NCI-H1930 (cell line): ENCODE measurements around the gene GRID2.

ENCODE experiments used
- DNase-seq, 2 experiments: peaks; one replicate each; lab custom pipeline; 2025; lab: John Stamatoyannopoulos, UW

Gene GRID2

DNA sequence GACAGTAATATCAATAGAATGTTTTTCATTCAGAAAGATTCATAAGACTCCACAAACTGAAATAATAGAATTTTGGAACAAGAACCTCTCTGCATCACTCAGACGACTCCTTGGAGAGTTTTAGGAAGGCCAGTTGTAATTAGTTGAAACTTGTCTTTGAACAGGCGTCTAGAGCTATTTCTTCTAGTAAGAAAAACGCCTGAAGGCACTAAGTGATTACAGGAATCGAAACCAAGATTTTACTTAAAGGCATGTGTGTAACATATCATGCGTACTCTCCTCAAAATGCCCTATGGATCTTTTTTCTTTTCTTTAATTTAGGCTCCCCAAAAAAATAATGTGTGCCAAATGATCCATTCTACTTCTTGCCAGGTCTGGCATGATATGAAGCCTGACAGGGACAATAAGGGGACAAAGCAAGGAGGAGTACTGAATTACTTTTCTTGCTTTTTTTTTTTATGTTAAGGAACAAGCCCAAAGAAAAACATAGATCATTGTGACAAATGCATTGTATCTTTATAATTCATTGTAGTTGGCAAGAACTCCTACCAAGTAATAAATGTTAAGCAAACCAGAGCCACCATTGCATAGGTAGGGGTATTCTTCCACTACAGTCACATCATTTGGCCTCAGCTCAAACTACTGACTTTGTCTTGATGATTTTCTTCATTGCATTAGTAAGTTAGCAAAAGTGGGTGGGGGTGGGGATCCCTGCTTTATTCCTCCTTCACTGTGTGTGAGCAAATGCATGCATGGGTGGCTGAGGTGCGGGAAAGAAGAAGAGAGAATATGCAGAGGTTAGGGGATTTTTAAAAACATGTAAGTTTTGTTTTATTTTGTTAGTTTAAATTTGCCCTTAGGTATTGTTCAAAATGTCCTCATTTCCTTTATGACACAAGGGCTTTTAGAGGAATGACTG is 1444.9 kb downstream of the GRID2 start:
- DNase-seq: no peak

DNA sequence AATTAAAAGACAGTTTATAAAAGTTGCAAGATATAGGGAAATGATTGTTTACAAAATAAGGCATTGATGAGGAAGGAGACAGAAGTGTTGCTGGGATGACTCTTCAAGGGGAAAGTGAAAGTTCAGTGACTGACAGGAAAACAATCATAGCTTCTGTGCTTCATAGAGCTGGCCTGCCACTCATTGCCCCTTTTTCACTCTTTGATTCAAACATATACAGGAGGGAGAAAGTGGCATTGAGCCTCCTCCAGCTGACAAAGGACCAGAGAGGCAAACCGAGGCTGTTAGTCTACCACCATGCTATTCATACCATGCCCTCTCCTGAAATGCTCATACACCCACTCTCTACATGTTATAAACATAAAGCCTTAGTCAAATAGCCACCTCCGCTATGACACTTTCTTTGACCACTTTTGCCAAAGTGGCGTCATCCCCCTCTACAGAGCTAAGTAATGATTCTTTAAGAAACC is 1445.6 kb downstream of the GRID2 start:
- no peak for DNase-seq

DNA sequence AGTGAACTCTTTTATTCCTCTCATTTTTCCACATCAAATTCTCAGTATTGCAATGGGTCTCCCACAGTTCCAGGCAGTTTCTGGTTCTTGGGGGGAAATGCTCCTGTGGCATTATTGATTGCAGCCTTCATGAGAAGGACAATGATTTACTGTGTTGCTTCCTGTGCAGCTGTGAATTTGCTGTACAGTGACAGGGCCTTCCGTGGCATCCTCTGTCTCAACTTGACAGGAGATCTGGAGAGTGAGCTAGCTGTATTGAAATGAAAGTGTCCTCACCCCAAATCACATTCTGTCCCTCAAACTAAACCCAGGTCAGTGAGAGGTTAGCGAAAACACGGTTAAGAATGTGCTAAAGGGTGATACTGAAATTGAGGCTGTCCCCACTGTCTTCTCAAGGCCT is 1447.6 kb downstream of the GRID2 start:
- DNase-seq: no peak

DNA sequence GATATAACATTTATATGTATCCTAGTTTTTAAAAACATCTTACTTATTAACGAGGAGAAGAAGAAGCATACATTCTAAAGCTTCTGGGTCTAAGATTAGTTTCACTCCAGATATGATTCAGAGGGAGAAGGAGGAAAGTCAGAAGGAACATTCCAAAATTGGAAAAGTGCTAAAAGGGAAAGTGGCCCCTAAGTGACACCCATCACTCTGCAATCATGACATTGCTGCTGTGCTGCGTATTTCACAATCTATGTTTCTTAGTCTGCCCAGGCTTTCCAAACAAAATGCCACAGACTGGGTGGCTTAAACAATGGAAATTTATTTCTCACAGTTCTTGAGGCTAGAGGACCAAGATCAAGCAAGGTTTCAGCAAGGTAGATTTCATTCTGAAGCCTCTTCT is 1452.3 kb downstream of the GRID2 start:
- DNase-seq: no peak

DNA sequence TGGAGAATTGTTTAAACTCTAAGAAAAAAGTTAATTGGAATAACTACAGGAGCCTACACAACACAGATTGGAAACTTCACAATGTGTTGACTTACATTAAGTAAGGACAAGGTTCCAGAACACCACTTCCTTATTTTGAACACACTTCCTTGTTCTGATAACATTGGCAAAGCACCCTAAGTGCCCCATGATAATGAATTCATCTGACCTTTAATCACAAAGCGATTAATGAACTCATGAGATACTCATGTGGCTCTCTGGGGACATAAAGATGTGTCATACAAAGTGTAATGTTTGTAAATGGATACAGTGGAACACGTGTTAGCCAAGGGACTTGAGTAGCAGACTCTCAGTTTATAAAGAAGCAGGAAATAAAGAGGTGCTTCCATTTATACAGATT is 1455.7 kb downstream of the GRID2 start:
- DNase-seq: no peak

DNA sequence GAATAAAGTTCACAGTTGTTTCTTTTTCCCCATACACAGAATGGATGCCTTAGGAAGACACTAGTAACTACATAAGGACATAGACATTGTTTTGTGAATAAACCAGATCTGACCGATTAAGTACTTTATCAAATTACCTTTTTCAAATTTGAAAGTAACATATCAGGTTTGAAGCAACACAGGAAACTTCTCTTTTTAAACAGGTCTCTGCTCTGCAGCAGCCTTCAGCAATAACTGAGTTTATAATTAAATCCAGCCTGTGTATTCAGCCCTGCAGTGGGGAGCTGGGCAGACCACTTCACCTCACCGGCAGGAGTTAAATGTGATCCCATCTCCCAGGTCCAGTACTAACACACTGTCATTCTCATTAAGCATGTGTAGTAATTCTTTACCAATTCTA is 1456.5 kb downstream of the GRID2 start:
- DNase-seq: no peak

DNA sequence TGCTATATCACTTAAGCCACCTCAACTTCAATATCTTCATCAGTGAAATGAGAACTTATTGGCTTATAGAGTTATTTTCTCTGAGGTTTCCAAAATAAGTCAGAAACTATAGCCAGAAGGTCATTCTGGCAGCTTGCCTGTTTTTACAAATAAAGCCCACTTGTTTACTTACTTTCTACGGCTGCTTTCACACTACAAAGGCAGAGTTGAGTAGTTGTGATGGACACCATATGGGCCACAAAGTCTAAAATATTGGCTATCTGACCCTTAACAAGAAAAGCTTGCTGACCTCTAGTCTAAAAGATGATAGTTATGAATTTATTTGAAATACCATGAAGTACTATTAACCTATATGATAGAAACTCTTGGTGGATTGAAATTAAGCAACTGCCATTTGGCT is 1457.5 kb downstream of the GRID2 start:
- no peak for DNase-seq

DNA sequence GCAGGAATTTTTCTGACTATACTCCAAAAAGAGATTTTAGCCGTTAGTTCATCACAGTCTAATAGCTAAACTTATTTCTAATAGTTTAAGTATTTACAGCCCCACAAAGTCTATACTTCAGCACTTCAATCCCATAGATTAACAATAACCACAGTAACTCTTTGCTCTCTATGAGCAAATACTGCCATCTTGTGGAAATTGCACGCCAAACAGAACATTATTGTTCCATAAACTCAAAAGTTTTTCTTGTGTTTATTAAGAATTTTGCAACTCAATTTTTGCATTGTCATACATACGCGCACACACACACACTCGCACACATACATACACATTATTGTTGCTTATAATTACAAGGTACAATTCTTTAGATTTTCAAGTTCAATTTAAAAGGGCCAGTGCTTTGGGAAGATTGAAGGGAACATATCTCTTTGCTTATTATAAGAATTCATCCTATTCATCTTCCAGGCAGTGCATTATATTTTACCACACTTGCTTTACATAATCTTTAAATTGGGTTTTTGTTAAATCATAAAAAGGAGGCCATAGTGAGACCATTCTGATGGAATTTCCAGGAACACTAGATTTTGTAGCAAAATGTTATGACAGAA is 1461.0 kb downstream of the GRID2 start:
- DNase-seq: peak in 1 of 2 experiments; percentile 25

DNA sequence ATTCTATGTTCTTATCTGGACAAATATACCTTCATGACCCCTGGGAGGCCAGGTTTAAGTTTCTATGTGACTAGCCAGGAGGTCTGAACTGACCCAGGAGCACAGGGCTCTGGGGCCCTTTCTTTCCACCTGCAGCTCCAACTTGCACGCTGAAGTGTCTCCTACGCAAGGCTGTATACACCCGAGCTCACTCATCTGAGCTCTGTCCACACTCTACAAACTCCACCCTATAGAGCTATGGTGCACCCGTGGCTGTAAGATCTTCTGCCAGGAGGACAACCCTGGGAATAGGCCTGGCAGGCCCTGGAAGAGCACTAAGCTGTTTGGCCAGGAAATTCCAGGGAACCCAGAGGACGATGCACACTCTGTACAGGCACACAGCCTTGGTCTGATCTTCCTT is 1464.2 kb downstream of the GRID2 start:
- no peak for DNase-seq

DNA sequence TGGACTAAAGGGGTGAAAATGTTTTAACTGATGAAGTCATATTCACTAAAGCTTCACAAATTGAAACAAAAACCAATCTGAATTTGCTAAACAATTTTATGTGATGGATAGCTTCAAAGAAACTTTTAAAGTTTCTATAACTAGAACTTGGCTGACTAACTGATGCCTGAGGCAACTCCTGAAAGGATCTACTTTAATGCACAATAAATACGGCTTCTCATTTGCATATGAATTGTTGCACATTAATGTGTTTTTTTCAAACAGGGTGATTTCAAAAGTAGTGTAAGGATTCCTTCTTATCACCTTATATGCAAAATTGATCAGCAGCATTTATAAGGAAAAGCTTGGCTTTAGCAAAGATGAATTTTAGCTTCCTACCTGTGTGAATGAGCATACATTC is 1466.4 kb downstream of the GRID2 start:
- DNase-seq: no peak

DNA sequence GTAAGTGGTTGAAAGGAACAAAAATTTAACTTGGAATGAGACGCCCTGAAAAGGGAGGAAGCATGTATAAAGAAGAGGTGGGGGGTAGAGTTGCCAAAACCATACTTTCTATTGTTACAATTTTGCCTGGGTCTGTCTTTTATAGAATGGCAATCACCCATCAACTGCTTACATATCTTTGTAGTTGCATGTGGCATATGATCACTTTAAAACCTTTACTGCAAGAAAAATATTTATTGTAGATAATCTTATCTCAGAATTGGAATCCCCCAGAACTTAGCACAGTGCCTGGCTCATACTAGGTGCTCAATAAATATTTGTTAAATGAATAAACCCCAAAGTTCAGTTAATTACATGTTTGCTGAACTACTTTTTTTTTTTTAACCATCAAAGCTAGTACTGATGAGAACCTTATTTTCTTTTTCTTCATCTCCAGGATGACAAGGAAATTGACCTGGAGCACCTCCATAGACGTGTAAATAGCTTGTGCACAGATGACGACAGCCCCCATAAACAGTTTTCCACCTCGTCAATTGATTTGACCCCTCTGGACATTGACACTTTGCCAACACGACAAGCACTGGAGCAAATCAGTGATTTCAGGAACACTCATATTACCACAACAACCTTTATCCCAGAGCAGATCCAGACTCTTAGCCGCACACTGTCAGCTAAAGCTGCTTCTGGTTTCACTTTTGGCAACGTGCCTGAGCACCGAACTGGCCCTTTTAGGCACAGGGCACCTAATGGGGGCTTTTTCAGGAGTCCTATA is 1468.1 kb downstream of the GRID2 start:
- no peak for DNase-seq

DNA sequence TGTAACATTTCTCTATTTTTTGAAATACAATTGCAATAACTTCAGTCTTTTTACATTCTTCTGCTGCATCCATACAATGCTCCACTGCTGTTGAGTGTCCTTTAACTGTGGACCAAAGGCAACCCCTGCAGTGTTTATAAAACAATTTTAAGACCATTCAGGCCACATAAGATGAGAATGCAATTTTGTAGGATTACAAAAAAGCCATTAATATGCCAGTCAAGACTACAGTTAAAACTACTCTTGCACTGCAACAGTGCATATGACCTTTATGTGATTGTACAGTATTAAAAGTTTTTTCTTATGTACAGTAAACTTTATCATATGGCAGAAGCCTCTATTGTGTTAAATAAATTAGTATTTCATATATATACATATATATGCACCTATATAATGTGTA is 1469.1 kb downstream of the GRID2 start:
- DNase-seq: no peak

DNA sequence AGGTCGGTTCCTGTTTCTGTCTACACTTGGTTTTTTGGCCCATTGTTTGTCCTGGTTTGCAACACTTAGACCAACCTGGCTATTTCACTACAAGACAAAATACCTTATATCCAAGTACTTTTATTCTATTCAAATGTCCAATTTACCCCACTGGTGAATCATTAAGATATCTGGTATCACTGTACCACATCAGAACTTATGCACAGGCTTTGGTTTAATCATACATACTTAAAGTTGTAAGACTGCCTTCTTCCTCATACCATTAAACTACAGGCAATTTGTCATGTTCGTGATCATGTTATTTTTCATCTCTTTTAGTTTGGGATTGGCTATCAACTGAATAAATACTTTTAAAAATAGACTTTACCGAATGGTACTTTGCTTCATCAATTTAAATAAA is 1471.8 kb downstream of the GRID2 start:
- DNase-seq: no peak

DNA sequence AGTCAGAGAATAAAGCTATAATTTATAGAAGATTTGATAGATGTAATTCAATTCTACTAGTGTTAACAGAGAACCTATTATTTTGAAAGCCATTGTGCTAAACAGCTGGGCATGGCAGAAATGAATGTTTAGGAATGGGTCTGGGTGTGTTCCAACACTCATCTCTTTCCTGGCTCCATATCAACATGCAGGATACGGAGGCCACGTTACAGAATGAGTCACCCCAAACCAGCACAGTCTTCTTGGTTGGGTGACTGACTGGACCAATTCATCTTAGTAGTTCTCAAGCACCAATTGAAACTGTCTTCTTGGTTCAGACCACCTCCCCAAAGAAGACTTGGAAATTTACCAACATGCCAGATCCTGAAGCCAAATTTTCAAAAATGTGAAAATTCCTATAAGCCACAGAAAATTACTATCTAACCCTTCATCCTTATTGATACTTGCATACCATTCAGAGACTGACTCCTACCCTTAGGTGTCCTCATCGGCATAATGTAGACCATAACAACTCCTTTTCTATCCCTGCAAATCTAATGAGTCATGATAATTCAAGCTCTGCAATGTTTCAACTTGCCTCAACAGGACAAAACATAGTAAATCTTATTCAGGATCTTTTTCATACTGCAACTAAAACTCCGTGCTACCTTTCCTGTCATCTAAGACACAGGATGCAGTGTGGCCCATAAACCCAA is 1472.8 kb downstream of the GRID2 start:
- no peak for DNase-seq

DNA sequence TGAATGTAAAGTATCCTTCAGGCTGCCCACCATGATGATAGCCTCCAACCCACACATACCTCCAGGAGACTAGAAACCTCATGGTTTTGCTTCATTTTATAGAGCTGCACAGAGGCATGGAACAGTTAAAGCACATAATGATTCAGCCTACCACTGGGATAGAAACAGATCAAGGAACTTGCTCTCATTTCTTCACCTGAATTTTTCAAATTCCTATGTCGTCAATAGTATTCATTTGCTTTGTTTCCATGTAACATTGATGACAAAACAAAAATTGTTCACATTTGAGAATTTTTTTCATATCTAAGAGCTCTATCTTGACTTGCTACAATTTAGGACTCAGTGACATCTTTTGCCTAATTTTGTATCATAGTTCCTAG is 1473.3 kb downstream of the GRID2 start:
- DNase-seq: no peak

DNA sequence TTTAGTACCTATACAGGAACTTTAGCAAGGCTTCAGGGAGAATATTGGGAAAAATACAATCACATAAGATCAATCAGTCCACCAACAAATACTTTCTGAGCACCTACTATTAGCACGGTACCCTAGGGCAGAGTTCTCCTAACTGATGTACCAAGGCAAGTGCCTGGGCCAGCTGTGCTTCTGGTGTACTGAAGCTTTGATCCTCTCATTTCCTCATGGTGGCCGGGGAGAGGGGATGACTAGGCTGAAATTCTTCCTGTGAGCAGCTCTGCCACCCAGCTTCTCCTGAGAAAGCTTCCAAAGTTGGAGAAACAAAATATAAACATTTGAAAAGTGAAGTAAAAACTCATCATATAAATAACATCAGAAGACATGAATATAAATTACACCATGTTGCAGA is 1475.5 kb downstream of the GRID2 start:
- DNase-seq: no peak

DNA sequence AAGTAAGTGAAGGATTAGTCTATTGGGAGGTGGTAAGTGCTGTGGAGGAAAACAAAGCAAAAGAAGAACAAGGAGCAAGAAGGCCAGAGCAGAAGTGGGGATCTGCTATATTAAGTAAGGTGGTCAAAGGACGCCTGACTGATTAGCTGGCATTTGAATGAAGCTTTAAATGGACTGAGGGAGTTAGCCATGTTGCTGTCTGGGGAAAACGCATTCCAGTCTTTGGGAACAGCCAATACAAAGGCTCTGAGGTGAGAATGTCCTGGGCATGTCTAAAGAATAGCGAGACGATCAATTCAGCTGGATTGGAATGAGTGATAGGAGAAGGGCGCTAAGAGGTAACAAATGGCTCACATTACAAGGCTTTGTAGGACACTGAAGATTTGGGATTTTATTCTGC is 1476.3 kb downstream of the GRID2 start:
- no peak for DNase-seq

DNA sequence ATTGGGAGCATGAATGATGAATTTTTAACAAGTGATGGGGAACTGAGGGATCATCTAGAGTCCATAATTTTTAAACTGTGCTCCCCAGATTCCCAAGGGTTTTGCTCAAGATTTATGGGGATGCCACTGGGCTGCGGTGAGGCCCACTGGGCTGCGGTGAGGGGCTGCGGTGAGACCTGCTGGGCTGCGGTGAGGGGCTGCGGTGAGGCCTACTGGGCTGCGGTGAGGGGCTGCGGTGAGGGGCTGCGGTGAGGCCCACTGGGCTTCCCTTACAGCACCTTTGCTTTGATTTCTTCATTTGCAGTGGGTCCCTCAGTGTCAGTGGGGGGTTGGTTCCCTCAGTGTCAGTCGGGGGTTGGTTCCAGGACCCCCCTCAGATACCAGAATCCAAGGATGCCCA is 1477.4 kb downstream of the GRID2 start:
- DNase-seq: no peak

DNA sequence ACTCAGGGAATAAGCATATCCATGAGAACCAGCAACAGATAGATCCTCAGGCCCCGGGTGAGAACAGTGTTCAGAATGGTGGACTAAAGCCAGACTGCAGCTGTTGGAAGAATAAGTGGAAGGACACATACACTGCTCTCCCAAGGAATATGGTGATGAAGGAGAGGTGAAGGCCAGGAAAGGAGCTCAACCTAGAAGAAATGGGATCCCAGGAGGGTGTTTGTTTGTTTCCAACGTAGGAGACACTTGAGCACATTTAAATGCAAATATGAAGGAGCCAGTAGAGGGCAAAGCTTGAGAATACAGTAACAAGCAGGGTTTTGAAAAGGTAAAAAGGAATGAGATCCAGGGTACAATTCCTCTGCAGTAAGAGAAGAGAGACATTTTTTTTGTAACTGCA is 1482.4 kb downstream of the GRID2 start:
- DNase-seq: no peak

DNA sequence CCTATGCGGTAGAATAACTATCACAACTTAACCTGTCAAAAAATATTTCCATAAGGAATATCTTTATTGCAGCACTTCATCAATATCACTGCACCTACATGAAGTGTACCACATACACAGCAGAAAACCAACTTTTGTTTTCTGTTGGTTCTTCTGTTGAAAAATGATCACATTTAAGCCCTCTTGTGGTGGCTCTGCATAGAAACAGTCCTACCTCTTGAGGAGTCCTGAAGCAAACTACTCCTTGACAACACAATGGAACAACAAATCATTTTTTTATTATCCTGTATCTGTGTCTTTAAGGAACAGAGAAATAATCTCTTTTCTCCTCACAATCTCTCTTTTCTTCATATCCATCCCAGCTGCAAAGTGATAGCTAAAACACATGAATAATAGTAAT is 1484.9 kb downstream of the GRID2 start:
- DNase-seq: no peak

DNA sequence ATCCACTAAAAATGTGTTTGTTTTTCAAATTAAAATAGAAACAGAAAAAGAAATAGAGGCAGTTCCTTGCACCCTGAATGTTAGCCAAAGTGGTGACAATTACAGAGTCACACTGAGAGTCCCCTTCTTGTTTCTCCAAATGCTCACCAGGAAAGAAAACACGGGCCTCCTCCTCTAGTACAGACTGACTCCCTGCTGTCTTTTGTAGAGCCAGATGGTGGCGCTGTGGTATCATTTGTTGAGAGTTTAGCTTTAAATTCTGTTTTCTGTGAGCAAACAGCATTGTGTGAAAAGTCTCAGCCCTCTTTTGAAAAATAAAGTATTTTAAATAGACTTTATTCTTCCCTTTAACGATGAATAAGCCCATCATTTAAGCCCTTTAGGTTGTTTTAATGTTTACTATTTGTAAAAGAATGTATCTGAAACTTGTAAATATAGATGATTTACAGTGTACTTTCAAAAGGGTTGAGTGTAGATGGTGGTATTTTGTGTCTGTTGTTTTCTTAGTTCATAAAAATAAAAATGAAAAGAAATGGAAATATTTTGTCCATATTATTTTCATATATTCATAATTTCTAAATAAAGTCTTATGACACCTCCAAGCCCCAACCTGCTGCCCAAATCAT is 1487.9 kb downstream of the GRID2 start:
- DNase-seq: peak; percentile 22 to 38

DNA sequence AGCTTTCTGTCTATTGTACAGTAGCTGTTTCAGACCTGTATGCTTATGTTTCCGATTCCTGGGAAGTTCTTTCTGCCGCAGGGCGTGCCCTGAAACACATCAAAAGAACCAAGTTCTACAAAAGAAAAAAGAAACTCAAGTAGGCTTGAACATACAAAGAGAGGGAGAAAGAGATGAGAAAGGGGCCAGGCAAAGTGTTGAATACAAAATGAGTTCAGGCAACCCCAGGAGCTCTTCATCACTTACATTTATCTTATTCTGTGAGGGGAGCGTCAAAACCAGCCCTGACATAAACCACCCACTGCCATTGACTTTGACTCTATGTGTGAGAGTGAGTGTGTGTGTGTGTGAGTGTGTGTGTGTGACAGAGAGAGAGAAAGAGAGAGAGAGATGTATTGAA is 1498.3 kb downstream of the GRID2 start:
- no peak for DNase-seq
